Type B pancreatic cell (in vitro differentiated cells): ENCODE measurements around the gene VPS52. TPM values are rescaled to one million over a fixed set of nuclear protein-coding genes. Genes with fewer than 3 reads are reported as not detected.

Experiments
- DNase-seq: peaks from one replicate; pipeline ENCODE4 v3.0.0; 2021; ENCODE audit warnings: mixed read lengths; ENCODE audit not compliant: unreplicated experiment; ENCODE audit errors: extremely low spot score
- H3K27ac Mint-ChIP-seq: 2 replicates; pipeline ENCODE4 v1.8.0; 2021; ENCODE audit warnings: mild to moderate bottlenecking, mixed read lengths
- H3K27me3 Mint-ChIP-seq: 2 replicates; pipeline ENCODE4 v1.8.0; 2021; ENCODE audit warnings: mixed read lengths
- H3K36me3 Mint-ChIP-seq: 2 replicates; pipeline ENCODE4 v1.8.0; 2021; ENCODE audit warnings: mixed read lengths
- H3K4me1 Mint-ChIP-seq: one replicate; pipeline ENCODE4 v1.8.0; 2021; ENCODE audit warnings: mixed read lengths; ENCODE audit not compliant: unreplicated experiment
- H3K4me3 Mint-ChIP-seq: 2 replicates; pipeline ENCODE4 v1.8.0; 2021; ENCODE audit warnings: mild to moderate bottlenecking, mixed read lengths
- H3K9me3 Mint-ChIP-seq: 2 replicates; pipeline ENCODE4 v1.8.0; 2021; ENCODE audit warnings: mixed read lengths
- microRNA-seq: library from miRNA; unstranded; fragments of <30 nt; microRNA quantifications from one replicate; pipeline ENCODE4, GENCODE V29; 2020
- total RNA-seq: library from RNA; stranded (reverse); gene quantifications from 2 replicates; pipeline ENCODE4 v1.2.1, GENCODE V29; 2021; ENCODE audit warnings: low replicate concordance
- TF ChIP-seq, protein P1 (sequence below): fragments of 200-600 bp; sonication (generic); conservative IDR thresholded peaks from 2 replicates; pipeline ENCODE4 v1.5.0; 2021; ENCODE audit warnings: antibody characterized with exemption, mild to moderate bottlenecking

Gene VPS52
- total RNA-seq, 1 donor from 2014 or later: 62.4 TPM

DNA sequence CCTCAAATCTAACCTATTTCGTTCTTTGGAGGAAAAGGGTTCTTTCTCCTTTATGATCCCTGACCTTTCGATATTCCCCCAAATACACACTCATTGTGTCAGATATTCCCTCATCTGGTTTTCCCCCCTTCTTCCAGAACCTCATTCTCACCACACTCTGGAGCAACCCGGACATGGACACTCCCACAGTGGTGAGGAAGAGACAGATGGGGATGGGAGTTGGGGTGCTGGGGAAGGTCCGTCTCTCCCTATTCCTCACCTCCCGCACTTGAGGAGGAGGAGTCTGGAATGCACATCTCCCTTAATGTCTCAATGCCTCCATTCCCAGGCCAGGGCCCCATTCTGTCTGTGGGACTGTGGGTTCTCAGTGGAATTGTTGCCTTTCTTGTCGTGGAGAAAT lies 69.7 kb downstream of the VPS52 start:
- peak overlapping the region; percentile 100 for H3K4me3 Mint-ChIP-seq
- peak overlapping the region; percentile 99 for H3K27ac Mint-ChIP-seq
- peaks cover 34% of the 10 kb centered on the region for H3K36me3 Mint-ChIP-seq
- no peaks in the 10 kb centered on the region for H3K9me3 Mint-ChIP-seq
- no peaks in the 10 kb centered on the region for H3K27me3 Mint-ChIP-seq
- TF ChIP-seq, protein P1, sequence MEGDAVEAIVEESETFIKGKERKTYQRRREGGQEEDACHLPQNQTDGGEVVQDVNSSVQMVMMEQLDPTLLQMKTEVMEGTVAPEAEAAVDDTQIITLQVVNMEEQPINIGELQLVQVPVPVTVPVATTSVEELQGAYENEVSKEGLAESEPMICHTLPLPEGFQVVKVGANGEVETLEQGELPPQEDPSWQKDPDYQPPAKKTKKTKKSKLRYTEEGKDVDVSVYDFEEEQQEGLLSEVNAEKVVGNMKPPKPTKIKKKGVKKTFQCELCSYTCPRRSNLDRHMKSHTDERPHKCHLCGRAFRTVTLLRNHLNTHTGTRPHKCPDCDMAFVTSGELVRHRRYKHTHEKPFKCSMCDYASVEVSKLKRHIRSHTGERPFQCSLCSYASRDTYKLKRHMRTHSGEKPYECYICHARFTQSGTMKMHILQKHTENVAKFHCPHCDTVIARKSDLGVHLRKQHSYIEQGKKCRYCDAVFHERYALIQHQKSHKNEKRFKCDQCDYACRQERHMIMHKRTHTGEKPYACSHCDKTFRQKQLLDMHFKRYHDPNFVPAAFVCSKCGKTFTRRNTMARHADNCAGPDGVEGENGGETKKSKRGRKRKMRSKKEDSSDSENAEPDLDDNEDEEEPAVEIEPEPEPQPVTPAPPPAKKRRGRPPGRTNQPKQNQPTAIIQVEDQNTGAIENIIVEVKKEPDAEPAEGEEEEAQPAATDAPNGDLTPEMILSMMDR: no peak
- DNase-seq: no peak
- peaks cover 75% of the 10 kb centered on the region for H3K4me1 Mint-ChIP-seq

DNA sequence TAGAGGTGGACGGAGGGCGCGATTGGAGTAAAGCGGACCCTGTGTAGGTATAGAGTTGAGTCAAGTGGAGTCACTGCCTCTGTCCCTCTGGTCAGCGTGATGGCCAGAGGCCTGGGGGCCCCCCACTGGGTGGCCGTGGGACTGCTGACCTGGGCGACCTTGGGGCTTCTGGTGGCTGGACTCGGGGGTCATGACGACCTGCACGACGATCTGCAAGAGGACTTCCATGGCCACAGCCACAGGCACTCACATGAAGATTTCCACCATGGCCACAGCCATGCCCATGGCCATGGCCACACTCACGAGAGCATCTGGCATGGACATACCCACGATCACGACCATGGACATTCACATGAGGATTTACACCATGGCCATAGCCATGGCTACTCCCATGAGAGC lies 70.5 kb downstream of the VPS52 start:
- peaks cover 34% of the 10 kb centered on the region for H3K36me3 Mint-ChIP-seq
- H3K4me1 Mint-ChIP-seq: peaks cover 70% of the 10 kb centered on the region
- H3K9me3 Mint-ChIP-seq: no peaks in the 10 kb centered on the region
- H3K27ac Mint-ChIP-seq: peak overlapping the region; percentile 99
- DNase-seq: no peak
- H3K27me3 Mint-ChIP-seq: no peaks in the 10 kb centered on the region
- H3K4me3 Mint-ChIP-seq: peak overlapping the region; percentile 100
- TF ChIP-seq, protein P1: peak; percentile 33

Small RNAs within 50 kb of the gene (microRNA-seq; reads per million reads assigned to microRNA genes)
- gene MIR219A1 (2.2 reads per million), gene MIR6834 (not detected), gene MIR6873 (not detected)

Other genes with a start within 250 kb of the VPS52 start
- 1.3 and 2.6 TPM in 2 replicates for gene HLA-DPA1, start 198.2 kb downstream of the VPS52 start, total RNA-seq
- gene HLA-DPB1, start 195.9 kb downstream of the VPS52 start, total RNA-seq: 10.9 and 27.3 TPM in 2 replicates
- 1.3 and 11.9 TPM in 2 replicates for gene COL11A2, start 79.4 kb downstream of the VPS52 start, total RNA-seq
- gene RXRB, start 71.2 kb downstream of the VPS52 start, total RNA-seq: 49.2 and 61.9 TPM in 2 replicates
- 147 and 202 TPM in 2 replicates for gene SLC39A7, start 71.0 kb downstream of the VPS52 start, total RNA-seq
- gene HSD17B8, start 67.2 kb downstream of the VPS52 start, total RNA-seq: 13.9 and 15.7 TPM in 2 replicates
- 44.5 and 60.4 TPM in 2 replicates for gene RING1, start 63.4 kb downstream of the VPS52 start, total RNA-seq
- 3,043 and 3,480 TPM in 2 replicates for gene RPS18, start 199 bp upstream of the VPS52 start, total RNA-seq
- gene B3GALT4, start 5.2 kb upstream of the VPS52 start, total RNA-seq: 10.1 and 22.2 TPM in 2 replicates
- 53.1 and 67.4 TPM in 2 replicates for gene WDR46, start 17.4 kb upstream of the VPS52 start, total RNA-seq
- 52.9 and 54.5 TPM in 2 replicates for gene PFDN6, start 17.7 kb upstream of the VPS52 start, total RNA-seq
- 128 and 176 TPM in 2 replicates for gene RGL2, start 27.1 kb upstream of the VPS52 start, total RNA-seq
- gene TAPBP, start 42.2 kb upstream of the VPS52 start, total RNA-seq: 71.4 and 93.5 TPM in 2 replicates
- gene ZBTB22, start 45.9 kb upstream of the VPS52 start, total RNA-seq: 21.1 and 22.2 TPM in 2 replicates
- gene DAXX, start 51.1 kb upstream of the VPS52 start, total RNA-seq: 43.6 and 47.0 TPM in 2 replicates
- 28.0 and 67.7 TPM in 2 replicates for gene KIFC1, start 119.9 kb upstream of the VPS52 start, total RNA-seq
- 23.8 and 49.6 TPM in 2 replicates for gene PHF1, start 139.1 kb upstream of the VPS52 start, total RNA-seq
- 212 and 278 TPM in 2 replicates for gene CUTA, start 146.2 kb upstream of the VPS52 start, total RNA-seq
- gene SYNGAP1, start 148.2 kb upstream of the VPS52 start, total RNA-seq: 18.4 and 74.1 TPM in 2 replicates
- gene ZBTB9, start 182.7 kb upstream of the VPS52 start, total RNA-seq: 11.3 and 14.5 TPM in 2 replicates